ENCODE results near the gene SYNGR3. TPM values are rescaled to one million over a fixed set of nuclear protein-coding genes. Genes with fewer than 3 reads are reported as not detected.
A peak's percentile ranks its signal among the peaks of the same experiment; 100 is the strongest.

The SYNGR3 gene
- total RNA-seq, 2 experiments from 2014 or later = 4.8 to 5.9 TPM

DNA sequence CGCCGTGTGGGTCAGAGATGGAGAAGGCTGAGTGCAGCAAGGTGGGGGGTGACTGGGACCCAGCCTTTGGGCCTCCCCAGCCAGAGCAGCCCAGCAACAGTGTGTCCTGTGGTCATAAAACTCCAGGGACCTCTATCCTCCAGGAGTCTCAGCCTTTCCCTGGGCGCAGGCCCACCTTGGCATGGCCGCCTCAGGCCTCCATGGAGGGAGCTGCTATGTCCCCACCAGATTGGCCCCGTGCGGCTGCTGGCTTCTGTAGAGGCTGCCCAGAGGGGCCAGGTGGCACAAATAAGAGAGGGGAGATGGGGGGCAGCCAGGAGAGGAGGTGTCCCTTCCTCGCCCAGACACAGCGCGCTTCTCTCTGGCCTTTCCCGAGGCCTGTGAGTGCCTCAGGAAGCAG lies 2.6 kb upstream of the SYNGR3 start:
- ATAC-seq (no peak), DNase-seq (no peak)
- Mint-ChIP-seq H3K27ac (no peak overlapping the region), H3K4me3 (no peak overlapping the region), H3K27me3 (peaks cover 26% of the 10 kb centered on the region), H3K36me3 (ENCODE audit: low read depth) (peaks cover 15% of the 10 kb centered on the region), H3K4me1 (peaks cover 19% of the 10 kb centered on the region), H3K9me3 (ENCODE audit: low read depth) (no peaks in the 10 kb centered on the region)
- ChIA-PET CTCF (no interaction called here), POLR2A (interaction anchor here (0.9 kb wide), 1 partner anchor 16 kb away, joined by 4 read pairs; no protein-coding TSS in a partner anchor)
- intact Hi-C loops (cut with DNase I, micrococcal nuclease) = no loop called here

DNA sequence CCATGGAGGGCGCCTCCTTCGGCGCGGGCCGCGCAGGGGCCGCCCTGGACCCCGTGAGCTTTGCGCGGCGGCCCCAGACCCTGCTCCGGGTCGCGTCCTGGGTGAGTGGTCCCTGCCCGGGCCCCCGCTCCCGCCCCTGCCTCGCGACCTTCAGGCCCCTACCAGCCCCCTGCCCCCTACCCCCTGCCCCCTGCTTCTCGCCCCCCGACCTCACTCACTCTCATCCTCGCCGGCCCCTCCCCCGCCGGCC lies 256 bp downstream of the SYNGR3 start:
- Mint-ChIP-seq H3K9me3 (ENCODE audit: low read depth) (no peaks in the 10 kb centered on the region), H3K27ac (no peak overlapping the region), H3K4me1 (peaks cover 22% of the 10 kb centered on the region), H3K27me3 (peaks cover 15% of the 10 kb centered on the region), H3K36me3 (ENCODE audit: low read depth) (peaks cover 15% of the 10 kb centered on the region), H3K4me3 (no peak overlapping the region)
- intact Hi-C loops (cut with DNase I, micrococcal nuclease) = loop anchor here in 1 of 2 experiments (5.0 to 10.0 kb wide), 3 partner anchors 218 to 525 kb away; partner anchors contain the start of genes ATP6V0C, CRAMP1, EME2 and IFT140
- ChIA-PET POLR2A (interaction anchor here (2.0 kb wide), 1 partner anchor 25 kb away, joined by 13 read pairs; the partner anchor contains the start of gene RPS2), CTCF (interaction anchor here (1.5 kb wide), 1 partner anchor 151 kb away, joined by 6 read pairs; no protein-coding TSS in a partner anchor)
- ATAC-seq (no peak), DNase-seq (no peak)

DNA sequence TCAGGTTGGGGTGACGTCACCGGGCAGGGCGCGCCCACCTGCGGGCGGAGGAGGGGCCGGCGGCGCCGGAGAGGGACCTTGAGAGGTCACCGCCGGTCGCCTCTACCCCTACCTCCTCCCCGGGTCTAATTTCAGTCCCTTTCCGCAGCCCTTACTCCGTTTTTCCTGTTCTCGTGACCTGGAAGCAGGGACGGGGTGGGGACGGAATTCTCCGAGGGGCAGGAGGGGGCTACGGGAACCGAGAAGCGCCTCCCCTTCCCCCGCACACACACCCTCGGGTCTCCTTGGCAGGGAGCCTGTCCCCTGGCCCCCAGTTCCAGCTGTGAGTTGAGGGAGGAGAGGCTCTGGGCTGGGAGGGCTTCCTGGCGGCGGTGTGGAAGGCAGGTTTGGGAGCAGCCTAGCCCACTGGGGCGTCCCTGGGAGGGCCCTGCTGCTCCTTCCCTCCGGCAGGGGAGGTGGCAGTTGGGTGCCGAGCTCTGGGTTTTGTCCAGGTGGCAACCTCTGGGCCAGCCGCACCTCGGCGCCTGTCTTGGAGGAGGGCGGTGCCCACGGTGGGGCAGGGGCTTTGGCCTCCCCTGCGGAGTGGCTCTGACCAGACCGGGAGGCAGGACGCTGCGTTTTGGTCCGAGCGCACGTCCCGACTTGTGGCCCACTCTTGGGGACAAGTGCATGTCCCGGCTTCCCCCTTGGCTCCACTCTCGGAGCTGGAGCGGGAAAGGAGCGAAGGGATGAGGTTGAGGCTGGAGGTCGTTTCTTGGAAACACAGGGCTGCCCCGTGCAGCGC lies 773 bp downstream of the SYNGR3 start:
- Mint-ChIP-seq H3K9me3 (ENCODE audit: low read depth) (no peaks in the 10 kb centered on the region), H3K27me3 (peaks cover 15% of the 10 kb centered on the region), H3K4me3 (peak overlapping the region; percentile 56), H3K27ac (peak overlapping the region; percentile 51), H3K4me1 (peaks cover 19% of the 10 kb centered on the region), H3K36me3 (ENCODE audit: low read depth) (peaks cover 15% of the 10 kb centered on the region)
- CTCF ChIA-PET = interaction anchor here (1.5 kb wide), 1 partner anchor 150 kb away, joined by 6 read pairs; no protein-coding TSS in a partner anchor
- ATAC-seq (no peak), DNase-seq (peak; percentile 70)
- POLR2A ChIA-PET = interaction anchor here (0.7 to 2.0 kb wide), 3 partner anchors 9 to 525 kb away, joined by 3 to 13 read pairs (median 4); partner anchors contain the start of genes NOXO1 and RPS2
- intact Hi-C loops (cut with DNase I, micrococcal nuclease) = loop anchor here in 1 of 2 experiments (5.0 to 10.0 kb wide), 3 partner anchors 218 to 524 kb away; partner anchors contain the start of genes ATP6V0C, CRAMP1, EME2 and IFT140

DNA sequence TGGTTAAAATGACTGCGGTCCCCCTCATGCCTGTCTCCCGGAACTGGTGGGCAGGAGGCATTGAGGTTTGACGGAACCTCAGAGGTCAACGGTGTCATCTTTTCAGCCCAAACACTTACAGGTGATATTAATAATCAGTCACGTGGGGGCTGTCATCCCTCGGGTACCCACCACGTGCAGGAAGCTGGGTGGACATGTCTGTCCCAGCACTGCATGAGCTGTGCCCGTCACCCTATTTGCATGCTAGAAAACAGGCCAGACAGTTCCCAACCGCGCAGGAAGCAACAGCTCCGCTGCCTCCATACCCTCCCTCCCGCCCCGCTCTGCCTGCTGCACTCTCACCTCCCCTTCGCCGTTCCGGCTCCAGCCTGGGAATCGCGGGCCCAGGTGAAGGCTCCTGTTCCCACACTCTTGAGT lies 1.4 kb downstream of the SYNGR3 start:
- ChIA-PET POLR2A (interaction anchor here (1.5 to 2.0 kb wide), 3 partner anchors 10 to 164 kb away, joined by 4 to 13 read pairs (median 7); partner anchors contain the start of genes NOXO1, RPS2 and TRAF7), CTCF (interaction anchor here (1.5 kb wide), 1 partner anchor 149 kb away, joined by 6 read pairs; no protein-coding TSS in a partner anchor)
- peaks cover 21% of the 10 kb centered on the region for H3K4me1 Mint-ChIP-seq

DNA sequence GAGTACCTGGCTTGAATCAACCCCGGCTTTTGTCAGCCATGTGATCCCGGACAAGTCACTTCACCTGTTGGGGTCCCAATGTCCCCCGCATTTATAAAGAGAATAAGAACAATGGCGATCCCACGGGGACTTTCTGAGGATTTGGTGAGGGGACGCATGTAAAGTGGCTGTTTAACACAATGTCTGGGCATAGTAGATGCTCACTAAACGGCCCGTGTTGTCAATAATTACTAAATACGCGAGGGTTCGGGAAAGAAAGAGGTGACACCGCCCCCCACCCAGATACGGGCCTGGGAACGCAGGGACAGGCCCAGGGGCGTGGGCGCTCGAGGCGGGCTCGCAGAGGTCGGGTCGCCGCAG lies 1.8 kb downstream of the SYNGR3 start:
- Mint-ChIP-seq H3K27me3 (peaks cover 15% of the 10 kb centered on the region), H3K27ac (peak overlapping the region; percentile 19), H3K4me3 (peak overlapping the region; percentile 56), H3K4me1 (peaks cover 24% of the 10 kb centered on the region), H3K36me3 (ENCODE audit: low read depth) (peaks cover 8% of the 10 kb centered on the region), H3K9me3 (ENCODE audit: low read depth) (no peaks in the 10 kb centered on the region)
- ATAC-seq (no peak), DNase-seq (no peak)
- ChIA-PET CTCF (interaction anchor here (1.2 to 1.5 kb wide), 2 partner anchors 149 to 164 kb away, joined by 6 to 7 read pairs; partner anchors contain the start of gene TRAF7), POLR2A (interaction anchor here (1.5 to 2.0 kb wide), 3 partner anchors 10 to 163 kb away, joined by 4 to 13 read pairs (median 7); partner anchors contain the start of genes NOXO1, RPS2 and TRAF7)
- intact Hi-C loops (cut with DNase I, micrococcal nuclease) = loop anchor here in 1 of 2 experiments (5.0 to 10.0 kb wide), 3 partner anchors 219 to 523 kb away; partner anchors contain the start of genes ATP6V0C, CRAMP1, EME2 and IFT140

More for the DNA sequence above, 1.4 kb downstream of the SYNGR3 start:
- no peaks in the 10 kb centered on the region for H3K9me3 Mint-ChIP-seq (ENCODE audit: low read depth)
- peaks cover 15% of the 10 kb centered on the region for H3K27me3 Mint-ChIP-seq
- peaks cover 11% of the 10 kb centered on the region for H3K36me3 Mint-ChIP-seq (ENCODE audit: low read depth)
- DNase-seq (peak; percentile 72), ATAC-seq (peak; percentile 42)
- intact Hi-C loops (cut with DNase I, micrococcal nuclease) = loop anchor here in 1 of 2 experiments (5.0 to 10.0 kb wide), 3 partner anchors 219 to 524 kb away; partner anchors contain the start of genes ATP6V0C, CRAMP1, EME2 and IFT140
- H3K4me3 Mint-ChIP-seq = peak overlapping the region; percentile 56
- peak overlapping the region; percentile 51 for H3K27ac Mint-ChIP-seq

DNA sequence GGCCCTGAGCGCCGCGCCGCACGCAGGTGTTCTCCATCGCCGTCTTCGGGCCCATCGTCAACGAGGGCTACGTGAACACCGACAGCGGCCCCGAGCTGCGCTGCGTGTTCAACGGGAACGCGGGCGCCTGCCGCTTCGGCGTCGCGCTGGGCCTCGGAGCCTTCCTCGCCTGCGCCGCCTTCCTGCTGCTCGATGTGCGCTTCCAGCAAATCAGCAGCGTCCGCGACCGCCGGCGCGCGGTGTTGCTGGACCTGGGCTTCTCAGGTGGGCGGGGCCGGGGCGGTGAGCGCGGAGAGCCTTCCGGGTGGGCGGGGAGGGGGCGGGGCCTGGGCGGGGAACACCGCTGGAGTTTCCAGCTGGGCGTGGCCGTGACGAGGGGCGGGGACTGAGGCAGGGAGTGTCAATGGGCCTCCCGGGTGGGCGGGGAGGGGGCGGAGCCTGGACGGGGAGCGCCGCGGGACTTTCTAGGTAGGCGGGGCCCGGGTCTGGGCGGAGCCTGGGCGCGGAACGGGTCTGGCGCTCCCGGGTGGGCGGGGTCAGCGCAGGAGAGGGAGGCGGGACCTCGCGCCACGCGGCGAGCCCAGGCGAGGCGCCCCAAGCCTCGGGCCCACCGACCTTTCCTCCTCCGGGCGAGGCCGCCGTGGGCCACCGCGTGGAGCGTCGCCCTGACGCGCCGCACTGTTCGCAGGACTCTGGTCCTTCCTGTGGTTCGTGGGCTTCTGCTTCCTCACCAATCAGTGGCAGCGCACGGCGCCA lies 2.4 kb downstream of the SYNGR3 start:
- peaks cover 15% of the 10 kb centered on the region for H3K27me3 Mint-ChIP-seq
- ChIA-PET CTCF (interaction anchor here (1.2 kb wide), 1 partner anchor 163 kb away, joined by 7 read pairs; the partner anchor contains the start of gene TRAF7), POLR2A (interaction anchor here (1.5 to 2.0 kb wide), 3 partner anchors 11 to 163 kb away, joined by 4 to 13 read pairs (median 7); partner anchors contain the start of genes NOXO1, RPS2 and TRAF7)
- DNase-seq = peak; percentile 100
- peak overlapping the region; percentile 56 for H3K4me3 Mint-ChIP-seq
- ATAC-seq = peak; percentile 70
- H3K27ac Mint-ChIP-seq = no peak overlapping the region
- H3K4me1 Mint-ChIP-seq = peaks cover 27% of the 10 kb centered on the region
- no peaks in the 10 kb centered on the region for H3K9me3 Mint-ChIP-seq (ENCODE audit: low read depth)
- intact Hi-C loops (cut with DNase I, micrococcal nuclease) = loop anchor here (1.0 to 10.0 kb wide), 17 partner anchors 17 to 523 kb away; partner anchors contain the start of genes RPS2 (in 2 of the 2), ATP6V0C (in 1 of the 2), CCNF (in 1 of the 2) and CRAMP1 (in 1 of the 2)
- peaks cover 3% of the 10 kb centered on the region for H3K36me3 Mint-ChIP-seq (ENCODE audit: low read depth)

DNA sequence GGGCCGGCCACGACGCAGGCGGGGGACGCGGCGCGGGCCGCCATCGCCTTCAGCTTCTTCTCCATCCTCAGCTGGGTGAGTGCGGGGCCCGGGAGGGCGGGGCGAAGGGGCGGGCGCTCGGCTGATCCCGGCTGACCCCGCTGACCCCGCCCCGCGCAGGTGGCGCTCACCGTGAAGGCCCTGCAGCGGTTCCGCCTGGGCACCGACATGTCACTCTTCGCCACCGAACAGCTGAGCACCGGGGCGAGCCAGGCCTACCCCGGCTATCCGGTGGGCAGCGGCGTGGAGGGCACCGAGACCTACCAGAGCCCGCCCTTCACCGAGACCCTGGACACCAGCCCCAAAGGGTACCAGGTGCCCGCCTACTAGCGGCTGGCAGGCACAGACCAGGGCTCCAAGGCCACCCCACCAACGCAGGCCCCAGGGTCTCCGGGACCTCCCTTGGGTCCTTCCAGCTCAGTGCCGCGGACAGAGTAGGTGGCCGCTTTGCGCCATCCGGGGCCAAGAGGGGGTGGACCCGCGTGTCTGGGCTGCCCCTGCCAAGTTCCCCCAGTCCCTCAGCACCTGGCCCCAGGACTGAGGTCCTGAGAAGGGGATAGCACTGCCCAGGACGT lies 3.0 kb downstream of the SYNGR3 start:
- DNase-seq = peak; percentile 28
- POLR2A ChIA-PET = interaction anchor here (1.5 to 1.8 kb wide), 2 partner anchors 11 to 162 kb away, joined by 4 to 7 read pairs; partner anchors contain the start of genes NOXO1 and TRAF7
- intact Hi-C loops (cut with DNase I, micrococcal nuclease) = loop anchor here (1.0 to 10.0 kb wide), 17 partner anchors 16 to 522 kb away; partner anchors contain the start of genes RPS2 (in 2 of the 2), ATP6V0C (in 1 of the 2), CCNF (in 1 of the 2) and CRAMP1 (in 1 of the 2)

DNA sequence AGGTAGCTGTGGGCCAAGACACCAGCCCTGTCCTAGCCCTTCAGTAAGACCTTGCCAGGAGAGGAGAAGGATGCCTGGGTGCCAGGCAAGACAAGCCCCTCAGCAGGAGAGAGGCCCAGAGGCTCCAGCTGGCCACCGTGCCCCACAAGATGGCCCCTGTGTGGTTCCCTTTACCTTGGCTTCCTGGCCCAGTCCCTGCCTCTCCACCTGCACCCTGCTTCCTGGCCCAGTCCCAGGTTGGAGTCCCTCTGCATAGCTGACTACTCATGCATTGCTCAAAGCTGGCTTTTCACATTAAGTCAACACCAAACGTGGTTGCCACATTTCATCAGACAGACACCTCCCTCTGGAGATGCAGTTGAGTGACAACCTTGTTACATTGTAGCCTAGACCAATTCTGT lies 4.0 kb downstream of the SYNGR3 start:
- no peak overlapping the region for H3K4me3 Mint-ChIP-seq
- ChIA-PET POLR2A (interaction anchor here (0.6 to 1.2 kb wide), 3 partner anchors 10 to 29 kb away, joined by 3 to 9 read pairs (median 7); partner anchors contain the start of gene RPS2), CTCF (interaction anchor here (0.5 to 1.6 kb wide), 5 partner anchors 10 to 146 kb away, joined by 3 to 12 read pairs (median 3); partner anchors contain the start of genes NTHL1 and TSC2)
- ATAC-seq = peak; percentile 49
- DNase-seq = peak; percentile 75
- H3K27ac Mint-ChIP-seq = peak overlapping the region; percentile 42
- H3K4me1 Mint-ChIP-seq = peaks cover 27% of the 10 kb centered on the region
- peaks cover 12% of the 10 kb centered on the region for H3K27me3 Mint-ChIP-seq
- H3K9me3 Mint-ChIP-seq (ENCODE audit: low read depth) = no peaks in the 10 kb centered on the region
- intact Hi-C loops (cut with DNase I, micrococcal nuclease) = loop anchor here (2.0 to 10.0 kb wide), 6 partner anchors 15 to 521 kb away; partner anchors contain the start of genes ATP6V0C (in 1 of the 2), CRAMP1 (in 1 of the 2), EME2 (in 1 of the 2) and IFT140 (in 1 of the 2)
- H3K36me3 Mint-ChIP-seq (ENCODE audit: low read depth) = peaks cover 10% of the 10 kb centered on the region

More for the DNA sequence above, 3.0 kb downstream of the SYNGR3 start:
- Mint-ChIP-seq H3K4me3 (no peak overlapping the region), H3K27ac (no peak overlapping the region), H3K9me3 (ENCODE audit: low read depth) (no peaks in the 10 kb centered on the region), H3K4me1 (peaks cover 27% of the 10 kb centered on the region), H3K27me3 (peaks cover 15% of the 10 kb centered on the region), H3K36me3 (ENCODE audit: low read depth) (peaks cover 4% of the 10 kb centered on the region)
- CTCF ChIA-PET = interaction anchor here (1.2 to 1.6 kb wide), 3 partner anchors 11 to 162 kb away, joined by 6 to 12 read pairs (median 7); partner anchors contain the start of gene TRAF7
- ATAC-seq = no peak

DNA sequence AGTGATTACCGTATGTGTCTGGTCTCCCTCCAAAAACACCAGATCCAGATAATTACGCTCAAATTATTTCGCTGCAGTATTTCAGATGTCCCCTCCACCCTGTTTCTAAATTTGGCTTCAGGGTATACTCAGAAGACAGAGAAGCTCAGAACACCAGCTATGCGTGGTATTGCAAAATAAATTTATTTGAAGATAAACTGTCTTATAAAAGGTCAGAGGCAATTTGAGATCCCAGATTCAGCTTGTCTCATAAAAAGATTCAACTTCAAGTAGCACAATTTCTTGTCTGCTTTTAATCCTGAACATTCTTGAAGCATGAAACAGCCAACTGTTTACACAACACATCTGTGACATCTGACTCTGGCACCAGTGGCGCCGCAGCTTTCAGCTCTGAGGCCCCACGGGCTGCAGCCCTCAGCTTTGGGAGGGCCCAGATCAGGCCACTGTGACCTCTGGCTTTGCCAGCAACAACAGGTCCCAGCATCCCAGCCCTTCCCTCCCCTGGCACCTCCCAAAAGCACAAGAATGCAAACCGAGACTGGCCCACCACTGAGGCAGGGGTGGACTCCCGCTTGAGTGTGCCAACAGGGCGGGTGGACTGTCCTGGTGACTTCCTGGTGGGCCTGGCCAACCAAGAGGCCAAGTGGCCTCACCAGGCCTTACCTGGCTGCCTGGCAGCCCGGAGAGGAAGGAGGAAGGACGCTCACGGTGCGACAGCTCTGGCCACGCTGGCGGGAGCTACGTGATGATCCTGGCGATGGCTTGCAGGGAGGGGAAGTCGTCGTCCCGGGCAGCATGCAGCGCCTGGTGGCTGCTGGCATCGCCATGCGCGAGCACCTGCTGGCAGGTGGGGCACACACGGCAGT lies 8.0 kb downstream of the SYNGR3 start:
- ChIA-PET CTCF (no interaction called here), POLR2A (no interaction called here)
- no peak for ATAC-seq
- Mint-ChIP-seq H3K27ac (no peak overlapping the region), H3K36me3 (ENCODE audit: low read depth) (peaks cover 21% of the 10 kb centered on the region), H3K27me3 (no peaks in the 10 kb centered on the region), H3K4me3 (no peak overlapping the region), H3K9me3 (ENCODE audit: low read depth) (no peaks in the 10 kb centered on the region), H3K4me1 (peaks cover 17% of the 10 kb centered on the region)
- intact Hi-C loops (cut with DNase I, micrococcal nuclease) = loop anchor here in 1 of 2 experiments (10.0 kb wide), 1 partner anchor 517 kb away; the partner anchor contains the start of gene ATP6V0C
- no peak for DNase-seq

Measured in activated CD4-positive, alpha-beta T cell treated with anti-CD3 and anti-CD28 coated beads for 36 hours (primary cell).